GM12878 (cell line): ENCODE results near the gene CNPPD1. TPM values are rescaled to one million over a fixed set of nuclear protein-coding genes. Genes with fewer than 3 reads are reported as not detected.

Experiments used
- BACH1 ChIP-seq: fragments of 450-650 bp; IDR thresholded peaks from 2 replicates; pipeline ENCODE4 v1.6.1; 2017; ENCODE audit warnings: mild to moderate bottlenecking, borderline replicate concordance
- CREB1 ChIP-seq: IDR thresholded peaks from 2 replicates; pipeline ENCODE4 v1.6.1; 2012; ENCODE audit warnings: low read depth, mild to moderate bottlenecking, inconsistent platforms
- CREM ChIP-seq: IDR thresholded peaks from 2 replicates; pipeline ENCODE4 v1.6.1; 2014; ENCODE audit warnings: antibody characterized with exemption, low read depth
- CTCF ChIP-seq, 3 experiments: IDR thresholded peaks in 2 of 3; conservative IDR thresholded peaks in 1 of 3; 2 replicates each; pipeline ENCODE4 v1.5.1; 2011; ENCODE audit warnings: low read depth in 3 of 3, low read length in 3 of 3, mild to moderate bottlenecking in 3 of 3, control low read depth in 2 of 3, moderate library complexity in 2 of 3, inconsistent platforms in 1 of 3, mixed read lengths in 1 of 3; ENCODE audit not compliant: control insufficient read depth in 2 of 3, insufficient read depth in 1 of 3; ENCODE audit errors: extremely low read depth in 1 of 3
- ESRRA ChIP-seq: IDR thresholded peaks from 2 replicates; pipeline ENCODE4 v1.6.1; 2012; ENCODE audit warnings: mild to moderate bottlenecking, low read length, improper control_type of control experiment
- FOS ChIP-seq: IDR thresholded peaks from 3 replicates; pipeline ENCODE4 v1.6.1; 2011; ENCODE audit warnings: borderline replicate concordance; ENCODE audit not compliant: insufficient read length; ENCODE audit errors: extremely low read depth
- IRF3 ChIP-seq: fragments of 450-650 bp; IDR thresholded peaks from 2 replicates; pipeline ENCODE4 v1.6.1; 2014; ENCODE audit warnings: mild to moderate bottlenecking
- MTA2 ChIP-seq: fragments of 450-650 bp; IDR thresholded peaks from 2 replicates; pipeline ENCODE4 v1.6.1; 2016; ENCODE audit warnings: low read depth, mild to moderate bottlenecking, moderate library complexity
- MTA3 ChIP-seq: IDR thresholded peaks from 2 replicates; pipeline ENCODE4 v1.6.1; 2012; ENCODE audit warnings: low read length, inconsistent platforms, borderline replicate concordance
- MYC ChIP-seq: IDR thresholded peaks from 2 replicates; pipeline ENCODE4 v1.6.1; 2011; ENCODE audit warnings: mild to moderate bottlenecking, low read length, moderate library complexity, inconsistent platforms; ENCODE audit not compliant: insufficient read depth, insufficient replicate concordance, insufficient read length, severe bottlenecking
- NR2C1 ChIP-seq: fragments of 450-650 bp; IDR thresholded peaks from 2 replicates; pipeline ENCODE4 v1.6.1; 2017; ENCODE audit warnings: antibody characterized with exemption, mild to moderate bottlenecking, moderate library complexity
- RAD51 ChIP-seq: fragments of 450-650 bp; IDR thresholded peaks from 2 replicates; pipeline ENCODE4 v1.6.1; 2016; ENCODE audit warnings: moderate library complexity, mild to moderate bottlenecking, inconsistent platforms
- RB1 ChIP-seq: fragments of 450-650 bp; formaldehyde crosslinking; IDR thresholded peaks from 2 replicates; pipeline ENCODE4 v1.6.1; 2017; ENCODE audit warnings: mild to moderate bottlenecking, borderline replicate concordance
- RBBP5 ChIP-seq: fragments of 200-600 bp; sonication (generic); conservative IDR thresholded peaks from 2 replicates; pipeline ENCODE4 v1.6.1; 2016
- SIX5 ChIP-seq: IDR thresholded peaks from 2 replicates; pipeline ENCODE4 v1.6.1; 2011; ENCODE audit warnings: mild to moderate bottlenecking, low read depth, low read length, moderate library complexity; ENCODE audit not compliant: severe bottlenecking
- SPI1 ChIP-seq: IDR thresholded peaks from 2 replicates; pipeline ENCODE4 v1.6.1; 2011; ENCODE audit warnings: low read depth, mild to moderate bottlenecking, low read length, moderate library complexity, borderline replicate concordance; ENCODE audit not compliant: insufficient read depth
- YY1 ChIP-seq: IDR thresholded peaks from 2 replicates; pipeline ENCODE4 v1.6.1; 2011; ENCODE audit warnings: low read depth, mild to moderate bottlenecking, low read length
- ZNF207 ChIP-seq: fragments of 450-650 bp; IDR thresholded peaks from 2 replicates; pipeline ENCODE4 v1.6.1; 2014; ENCODE audit warnings: antibody characterized with exemption, mild to moderate bottlenecking, borderline replicate concordance
- ZNF687 ChIP-seq: fragments of 450-650 bp; IDR thresholded peaks from 2 replicates; pipeline ENCODE4 v1.6.1; 2017; ENCODE audit warnings: mild to moderate bottlenecking, moderate library complexity
- polyA plus RNA-seq, 11 experiments: library from polyadenylated mRNA; depleted of rRNA in 4 of 11; unstranded in 6 of 11; stranded (reverse) in 5 of 11; fragments of >200 nt; fragmentation: Nextera tagmentation in 4 of 11; fragmentation: Illumina TruSeq in 1 of 11; extraction: Ambion mirVana in 4 of 11; extraction: Trizol in 1 of 11; gene quantifications; 1 replicate in 1 of 11; 2 replicates in 10 of 11; pipeline versions ENCODE4 v1.2.1 to v1.2.3, GENCODE V29; 2011 to 2016; ENCODE audit warnings: inconsistent platforms in 2 of 11, missing spikeins in 2 of 11, low read depth in 1 of 11
- total RNA-seq, 4 experiments: library from RNA; depleted of rRNA in 3 of 4; stranded (reverse); fragments of >200 nt in 3 of 4; fragmentation: Illumina TruSeq in 1 of 4; extraction: Trizol in 1 of 4; gene quantifications; 2 replicates each; pipeline versions ENCODE4 v1.2.1 to v1.2.3, GENCODE V29; 2013 to 2021
- TF ChIP-seq, protein P1 (sequence below): IDR thresholded peaks from 2 replicates; pipeline ENCODE4 v1.6.1; 2011; ENCODE audit warnings: borderline replicate concordance, low read depth, mild to moderate bottlenecking, moderate library complexity, low read length; ENCODE audit not compliant: insufficient read depth, poor library complexity, severe bottlenecking

The CNPPD1 gene
- total and polyA plus RNA-seq, 10 of the 15 experiments (the other 5 are each of a cell fraction or from before 2014, with no cell fraction given): 12.2 to 86.6 (median 43.4) TPM

- peak; percentile 62 for TF ChIP-seq ZNF687
- TF ChIP-seq BACH1: peak; percentile 50; the same call in 1 of the 2 replicates
- TF ChIP-seq RBBP5: no peak
- TF ChIP-seq YY1: peak; percentile 53; the same call in 1 of the 2 replicates
- TF ChIP-seq CREM: peak; percentile 32; the same call in 1 of the 2 replicates
- TF ChIP-seq CREB1: peak; percentile 53; the same call in 1 of the 2 replicates
- TF ChIP-seq ZNF207: peak; percentile 89; the same call in 1 of the 2 replicates
- TF ChIP-seq MYC: no peak
- peak; percentile 68; the same call in 1 of the 2 replicates for TF ChIP-seq RB1
- TF ChIP-seq ESRRA: no peak
- TF ChIP-seq SPI1: peak; percentile 66
- TF ChIP-seq MTA3: peak; percentile 59; the same call in 1 of the 2 replicates
- peak; percentile 19 for TF ChIP-seq FOS
- peak; percentile 8; the same call in 1 of the 2 replicates for TF ChIP-seq IRF3
- no peak for TF ChIP-seq NR2C1
- peak; percentile 28 for TF ChIP-seq SIX5
- TF ChIP-seq, protein P1, sequence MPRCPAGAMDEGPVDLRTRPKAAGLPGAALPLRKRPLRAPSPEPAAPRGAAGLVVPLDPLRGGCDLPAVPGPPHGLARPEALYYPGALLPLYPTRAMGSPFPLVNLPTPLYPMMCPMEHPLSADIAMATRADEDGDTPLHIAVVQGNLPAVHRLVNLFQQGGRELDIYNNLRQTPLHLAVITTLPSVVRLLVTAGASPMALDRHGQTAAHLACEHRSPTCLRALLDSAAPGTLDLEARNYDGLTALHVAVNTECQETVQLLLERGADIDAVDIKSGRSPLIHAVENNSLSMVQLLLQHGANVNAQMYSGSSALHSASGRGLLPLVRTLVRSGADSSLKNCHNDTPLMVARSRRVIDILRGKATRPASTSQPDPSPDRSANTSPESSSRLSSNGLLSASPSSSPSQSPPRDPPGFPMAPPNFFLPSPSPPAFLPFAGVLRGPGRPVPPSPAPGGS: peak; percentile 37
- peak; percentile 99 for TF ChIP-seq RAD51
- peak; percentile 26 to 53 (median 35); a peak in 4 of 6 replicates for TF ChIP-seq CTCF (IDR thresholded peaks at IDR 0.05 in 2 of 3, conservative IDR thresholded peaks at IDR 0.05 in 1 of 3; ENCODE audit: control insufficient read depth in 2 of 3, extremely low read depth in 1 of 3, insufficient read depth in 1 of 3, low read depth in 3 of 3, low read length in 3 of 3)
- TF ChIP-seq MTA2: no peak
These were observed 1.0 kb upstream of the CNPPD1 start, which contains the start of gene RETREG2 (continued) for GRCh38 chr2:219177552-219178376.
